Measurements from ENCODE around the gene EEA1.

The EEA1 gene

DNA sequence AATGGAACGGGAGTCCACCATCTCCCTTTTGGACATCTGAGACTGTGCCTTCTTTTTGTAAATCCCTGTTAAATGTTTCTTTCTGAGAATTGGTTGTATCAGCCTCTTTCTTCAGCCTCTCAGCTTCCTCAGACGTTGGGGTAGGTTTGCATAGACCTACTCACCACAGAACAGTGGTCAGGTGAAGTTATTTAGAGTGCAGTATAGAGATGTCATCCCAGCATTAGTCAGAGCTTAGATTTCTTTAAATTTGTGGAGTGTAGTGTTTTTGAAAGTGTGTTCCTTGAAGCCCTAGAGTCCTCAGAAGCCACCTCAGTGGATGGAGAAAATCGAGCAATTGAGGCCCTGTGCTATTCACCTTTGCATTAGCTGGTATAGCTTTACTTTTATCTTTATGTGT lies 8.9 kb upstream of the EEA1 start:
- H3K27ac ChIP-seq (ENCODE audit: low read depth, low read length): no peak overlapping the region
- no peak overlapping the region for H3K9ac ChIP-seq (ENCODE audit: low read length)
- H3K27me3 ChIP-seq (ENCODE audit: control insufficient read depth, insufficient read depth, low read length): no peaks in the 10 kb centered on the region
- peaks cover 20% of the 10 kb centered on the region for H3K4me1 ChIP-seq (ENCODE audit: control insufficient read depth, insufficient read depth, low read length)
- H3K36me3 ChIP-seq (ENCODE audit: control insufficient read depth, insufficient read depth, low read length): no peaks in the 10 kb centered on the region
- H3K9me3 ChIP-seq (ENCODE audit: control insufficient read depth, insufficient read depth, low read depth, low read length): no peaks in the 10 kb centered on the region
- H3K4me3 ChIP-seq (ENCODE audit: low read depth, low read length): no peak overlapping the region

DNA sequence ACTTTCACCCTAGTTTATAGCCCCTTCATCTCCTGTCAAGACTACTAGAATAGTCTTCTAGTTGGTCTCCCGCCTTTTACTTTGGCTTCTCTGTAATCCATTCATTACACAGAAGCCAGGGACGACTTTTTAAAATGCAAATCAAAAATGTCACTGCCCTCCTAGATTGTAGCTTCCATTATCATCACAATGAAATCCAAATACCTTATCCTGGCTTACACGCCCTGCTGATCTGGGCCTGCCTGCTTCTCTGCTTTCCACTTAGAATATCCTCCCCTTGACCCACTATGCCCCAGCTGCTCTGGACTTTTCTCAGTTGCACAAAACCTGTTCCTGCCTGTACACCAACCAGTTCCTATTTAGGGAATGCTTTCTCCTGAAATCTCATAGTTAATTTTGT lies 4.5 kb upstream of the EEA1 start:
- peak overlapping the region; percentile 33 for H3K4me3 ChIP-seq (ENCODE audit: low read depth, low read length)
- H3K27me3 ChIP-seq (ENCODE audit: control insufficient read depth, insufficient read depth, low read length): no peaks in the 10 kb centered on the region
- H3K36me3 ChIP-seq (ENCODE audit: control insufficient read depth, insufficient read depth, low read length): no peaks in the 10 kb centered on the region
- H3K27ac ChIP-seq (ENCODE audit: low read depth, low read length): no peak overlapping the region
- no peak overlapping the region for H3K9ac ChIP-seq (ENCODE audit: low read length)
- peaks cover 34% of the 10 kb centered on the region for H3K4me1 ChIP-seq (ENCODE audit: control insufficient read depth, insufficient read depth, low read length)
- no peaks in the 10 kb centered on the region for H3K9me3 ChIP-seq (ENCODE audit: control insufficient read depth, insufficient read depth, low read depth, low read length)

DNA sequence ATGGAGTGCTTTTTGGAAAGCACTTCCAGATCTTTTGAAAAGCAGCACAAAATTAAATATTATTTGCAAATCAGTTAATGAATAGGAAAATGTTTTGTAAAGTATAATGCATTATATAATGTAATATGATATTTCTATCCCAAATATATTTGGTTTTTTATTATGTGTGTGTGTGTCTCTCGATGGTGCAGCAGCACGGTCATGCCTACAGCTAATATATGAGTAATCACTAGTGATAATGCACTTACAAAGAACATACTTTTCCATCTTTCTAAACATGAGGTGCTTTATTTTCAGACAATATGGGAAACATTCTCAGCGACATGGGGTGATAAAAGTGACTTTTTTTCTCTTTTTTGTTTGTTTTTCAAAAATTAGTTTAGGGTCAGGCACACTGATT lies 1.3 kb upstream of the EEA1 start:
- no peak overlapping the region for H3K27ac ChIP-seq (ENCODE audit: low read depth, low read length)
- no peak overlapping the region for H3K9ac ChIP-seq (ENCODE audit: low read length)
- H3K9me3 ChIP-seq (ENCODE audit: control insufficient read depth, insufficient read depth, low read depth, low read length): no peaks in the 10 kb centered on the region
- H3K27me3 ChIP-seq (ENCODE audit: control insufficient read depth, insufficient read depth, low read length): no peaks in the 10 kb centered on the region
- peaks cover 48% of the 10 kb centered on the region for H3K4me1 ChIP-seq (ENCODE audit: control insufficient read depth, insufficient read depth, low read length)
- no peaks in the 10 kb centered on the region for H3K36me3 ChIP-seq (ENCODE audit: control insufficient read depth, insufficient read depth, low read length)
- peak overlapping the region; percentile 60 for H3K4me3 ChIP-seq (ENCODE audit: low read depth, low read length)

DNA sequence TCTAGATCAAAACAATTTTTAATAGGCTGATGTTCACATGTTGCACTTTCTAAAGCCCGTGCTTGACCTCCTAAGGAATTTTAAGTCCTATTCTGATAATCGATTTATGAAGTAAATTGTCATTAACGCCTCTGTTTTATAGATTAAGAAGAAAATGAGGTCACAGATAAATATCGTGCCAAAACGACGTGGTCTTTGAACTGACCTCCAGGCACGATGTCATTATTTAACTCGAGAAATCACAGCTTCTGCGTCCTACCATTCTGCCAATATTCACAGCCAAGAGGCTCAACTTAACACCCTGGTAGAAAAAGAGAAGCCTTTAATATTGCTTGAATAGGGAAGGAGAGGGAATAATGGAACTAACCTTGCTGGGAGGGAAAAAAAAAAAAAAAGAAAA lies 888 bp upstream of the EEA1 start:
- no peaks in the 10 kb centered on the region for H3K27me3 ChIP-seq (ENCODE audit: control insufficient read depth, insufficient read depth, low read length)
- no peaks in the 10 kb centered on the region for H3K36me3 ChIP-seq (ENCODE audit: control insufficient read depth, insufficient read depth, low read length)
- peak overlapping the region; percentile 65 for H3K9ac ChIP-seq (ENCODE audit: low read length)
- peak overlapping the region; percentile 60 for H3K4me3 ChIP-seq (ENCODE audit: low read depth, low read length)
- H3K9me3 ChIP-seq (ENCODE audit: control insufficient read depth, insufficient read depth, low read depth, low read length): no peaks in the 10 kb centered on the region
- H3K27ac ChIP-seq (ENCODE audit: low read depth, low read length): peak overlapping the region; percentile 19; the same call in 1 of the 2 replicates
- peaks cover 44% of the 10 kb centered on the region for H3K4me1 ChIP-seq (ENCODE audit: control insufficient read depth, insufficient read depth, low read length)

DNA sequence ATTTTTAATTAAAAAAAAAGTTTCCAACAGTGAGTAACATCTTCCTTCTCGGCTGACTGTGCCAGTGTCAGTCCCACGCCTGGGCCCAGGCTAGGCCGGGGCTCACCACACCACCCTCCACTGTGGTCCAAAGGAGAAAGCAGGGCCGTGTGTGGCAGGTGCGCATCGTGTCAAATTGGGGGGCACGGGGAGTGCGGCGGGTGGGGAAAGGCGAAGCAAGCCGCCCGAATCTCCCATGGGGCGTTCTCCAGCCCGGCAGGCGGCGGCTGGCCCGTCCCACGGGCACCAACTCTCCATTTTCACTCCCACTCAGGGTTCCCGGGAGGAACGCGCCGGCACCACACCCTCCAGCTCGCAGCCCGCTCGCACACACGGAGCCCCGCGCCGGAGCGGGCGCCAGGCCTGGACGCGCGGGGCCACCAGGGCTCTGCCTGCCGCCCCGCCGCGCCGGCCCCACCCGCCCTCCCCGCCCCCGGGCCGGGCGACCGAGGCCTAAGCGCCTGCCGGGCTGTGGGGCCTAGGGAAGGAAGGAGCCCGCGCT lies 604 bp downstream of the EEA1 start:
- Histone ChIP-seq H3K36me3 (ENCODE audit: control insufficient read depth, insufficient read depth, low read length) (no peaks in the 10 kb centered on the region), H3K4me1 (ENCODE audit: control insufficient read depth, insufficient read depth, low read length) (peaks cover 33% of the 10 kb centered on the region), H3K4me3 (ENCODE audit: low read depth, low read length) (peak overlapping the region; percentile 78), H3K27ac (ENCODE audit: low read depth, low read length) (peak overlapping the region; percentile 72; the same call in 1 of the 2 replicates), H3K9me3 (ENCODE audit: control insufficient read depth, insufficient read depth, low read depth, low read length) (no peaks in the 10 kb centered on the region), H3K9ac (ENCODE audit: low read length) (peak overlapping the region; percentile 82), H3K27me3 (ENCODE audit: control insufficient read depth, insufficient read depth, low read length) (no peaks in the 10 kb centered on the region)

DNA sequence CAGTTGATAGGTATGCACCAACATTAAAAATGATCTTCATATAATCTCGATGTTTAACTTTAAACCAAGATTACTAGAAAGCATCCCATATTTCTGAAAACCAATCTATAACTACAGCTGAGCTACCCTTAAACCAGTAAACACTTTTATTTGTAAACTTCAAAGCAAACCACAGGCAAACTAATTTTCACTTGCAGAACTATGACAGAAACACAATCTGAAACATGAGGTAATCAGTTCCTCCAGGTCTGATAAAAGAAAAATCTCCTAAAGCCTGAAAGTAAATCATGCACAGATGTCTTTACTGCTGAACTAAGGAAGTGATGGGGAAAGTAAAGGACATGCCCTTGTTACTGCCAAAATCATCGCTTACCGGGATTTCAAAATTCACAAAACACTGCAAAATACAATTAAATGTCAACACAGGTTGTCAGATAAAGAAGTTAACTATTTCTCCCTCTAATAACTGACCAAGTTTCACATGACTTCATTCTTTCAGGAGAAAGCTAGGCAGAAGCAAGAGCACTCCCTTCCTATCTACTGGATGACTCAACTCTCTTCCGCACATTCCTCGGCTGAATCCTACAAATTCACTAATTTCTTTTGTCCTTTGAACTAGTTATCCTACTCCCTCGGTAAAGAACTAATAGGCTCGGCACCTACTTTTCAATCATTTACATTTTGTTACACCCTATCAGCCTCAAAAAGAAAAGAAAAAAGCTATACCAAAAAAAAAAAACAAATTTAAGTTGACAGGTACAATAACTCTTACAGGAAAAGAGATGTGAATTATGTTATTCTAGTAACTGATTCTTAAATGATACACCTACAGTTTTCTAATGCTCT lies 1.4 kb downstream of the EEA1 start:
- Histone ChIP-seq H3K27ac (ENCODE audit: low read depth, low read length) (no peak overlapping the region), H3K27me3 (ENCODE audit: control insufficient read depth, insufficient read depth, low read length) (no peaks in the 10 kb centered on the region), H3K4me1 (ENCODE audit: control insufficient read depth, insufficient read depth, low read length) (peaks cover 28% of the 10 kb centered on the region), H3K36me3 (ENCODE audit: control insufficient read depth, insufficient read depth, low read length) (no peaks in the 10 kb centered on the region), H3K4me3 (ENCODE audit: low read depth, low read length) (peak overlapping the region; percentile 78), H3K9ac (ENCODE audit: low read length) (peak overlapping the region; percentile 80), H3K9me3 (ENCODE audit: control insufficient read depth, insufficient read depth, low read depth, low read length) (no peaks in the 10 kb centered on the region)

DNA sequence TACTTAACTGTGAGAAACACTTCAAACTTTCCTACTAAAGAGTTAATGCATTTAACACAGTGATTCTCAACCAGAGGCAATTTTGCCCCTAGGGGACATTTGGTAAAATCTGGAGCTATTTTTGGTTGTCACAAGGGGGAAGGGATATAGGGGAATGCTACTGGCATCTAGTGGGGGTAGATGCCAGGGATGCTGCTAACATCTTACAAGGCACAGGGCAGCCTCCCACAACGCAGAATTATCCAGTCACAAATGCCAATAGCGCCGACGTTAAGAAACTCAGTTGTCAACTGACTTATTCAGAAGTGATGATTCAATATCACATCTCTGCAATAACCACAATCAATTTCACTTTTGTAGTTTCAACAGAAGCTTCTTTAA lies 2.0 kb downstream of the EEA1 start:
- no peaks in the 10 kb centered on the region for H3K27me3 ChIP-seq (ENCODE audit: control insufficient read depth, insufficient read depth, low read length)
- no peaks in the 10 kb centered on the region for H3K9me3 ChIP-seq (ENCODE audit: control insufficient read depth, insufficient read depth, low read depth, low read length)
- H3K27ac ChIP-seq (ENCODE audit: low read depth, low read length): no peak overlapping the region
- peaks cover 24% of the 10 kb centered on the region for H3K4me1 ChIP-seq (ENCODE audit: control insufficient read depth, insufficient read depth, low read length)
- peak overlapping the region; percentile 78 for H3K4me3 ChIP-seq (ENCODE audit: low read depth, low read length)
- H3K9ac ChIP-seq (ENCODE audit: low read length): peak overlapping the region; percentile 14
- no peaks in the 10 kb centered on the region for H3K36me3 ChIP-seq (ENCODE audit: control insufficient read depth, insufficient read depth, low read length)

DNA sequence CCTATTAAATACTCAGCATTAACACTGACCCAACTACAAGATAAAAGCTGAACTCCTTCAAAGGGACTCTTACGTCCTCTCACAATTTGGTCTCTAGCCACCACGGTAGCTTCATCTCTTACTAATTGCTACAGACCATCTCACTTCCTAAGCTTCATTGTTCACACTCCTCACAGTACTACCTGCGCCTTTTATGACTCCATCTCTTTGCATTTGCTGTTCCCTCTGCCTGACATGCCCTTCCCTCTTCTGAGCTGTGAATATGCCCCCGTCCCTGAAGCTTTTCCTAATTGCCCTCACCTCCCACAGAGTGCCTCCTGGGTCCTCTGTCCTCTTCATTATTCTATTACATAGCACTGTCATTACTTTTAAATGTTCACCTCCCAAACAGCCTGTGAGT lies 2.5 kb downstream of the EEA1 start:
- no peak overlapping the region for H3K9ac ChIP-seq (ENCODE audit: low read length)

DNA sequence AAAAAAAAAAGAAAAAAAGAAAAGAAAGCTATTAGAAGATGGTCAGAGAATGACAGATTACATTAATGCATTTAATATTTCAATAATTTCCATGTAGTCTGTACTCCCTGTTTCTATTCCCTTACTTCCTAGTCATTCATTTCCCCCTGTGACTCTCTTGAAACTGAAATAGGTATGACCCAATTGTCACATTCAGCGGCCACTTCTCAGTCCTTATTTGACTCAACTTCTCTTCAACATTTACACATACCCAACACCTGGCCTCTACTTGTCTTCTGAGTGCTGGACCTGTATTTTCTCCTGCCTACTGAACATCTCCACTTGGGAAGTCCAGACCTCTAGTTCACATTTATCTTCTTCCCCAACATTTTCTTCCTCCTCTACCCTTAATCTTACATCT lies 7.2 kb downstream of the EEA1 start:
- H3K9ac ChIP-seq (ENCODE audit: low read length): no peak overlapping the region
- H3K4me3 ChIP-seq (ENCODE audit: low read depth, low read length): no peak overlapping the region
- no peaks in the 10 kb centered on the region for H3K36me3 ChIP-seq (ENCODE audit: control insufficient read depth, insufficient read depth, low read length)
- H3K4me1 ChIP-seq (ENCODE audit: control insufficient read depth, insufficient read depth, low read length): peaks cover 5% of the 10 kb centered on the region
- H3K27me3 ChIP-seq (ENCODE audit: control insufficient read depth, insufficient read depth, low read length): no peaks in the 10 kb centered on the region
- H3K9me3 ChIP-seq (ENCODE audit: control insufficient read depth, insufficient read depth, low read depth, low read length): no peaks in the 10 kb centered on the region
- no peak overlapping the region for H3K27ac ChIP-seq (ENCODE audit: low read depth, low read length)

More for the DNA sequence above, 2.5 kb downstream of the EEA1 start:
- Histone ChIP-seq H3K4me3 (ENCODE audit: low read depth, low read length) (peak overlapping the region; percentile 7; the same call in 1 of the 2 replicates), H3K4me1 (ENCODE audit: control insufficient read depth, insufficient read depth, low read length) (peaks cover 24% of the 10 kb centered on the region), H3K9me3 (ENCODE audit: control insufficient read depth, insufficient read depth, low read depth, low read length) (no peaks in the 10 kb centered on the region), H3K27me3 (ENCODE audit: control insufficient read depth, insufficient read depth, low read length) (no peaks in the 10 kb centered on the region), H3K36me3 (ENCODE audit: control insufficient read depth, insufficient read depth, low read length) (no peaks in the 10 kb centered on the region), H3K27ac (ENCODE audit: low read depth, low read length) (no peak overlapping the region)

DNA sequence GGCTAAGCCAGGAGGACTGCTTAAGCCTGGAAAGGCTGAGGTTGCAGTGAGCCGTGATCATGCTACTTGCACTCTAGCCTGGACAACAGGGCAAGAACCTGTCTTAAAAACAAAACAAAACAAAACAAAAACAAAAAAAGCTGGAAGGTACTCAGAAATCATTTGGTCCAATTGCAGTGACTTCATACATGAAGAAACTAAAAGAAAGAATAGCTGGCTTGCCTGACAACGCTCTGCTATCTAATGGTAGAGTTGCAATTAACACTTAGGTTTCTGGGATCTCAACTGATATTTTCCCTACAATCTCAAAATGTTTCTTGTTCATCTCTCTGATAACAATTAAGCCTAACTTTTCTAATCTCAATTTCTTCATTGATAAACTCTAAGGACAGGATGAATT lies 13.7 kb downstream of the EEA1 start:
- Histone ChIP-seq H3K27me3 (ENCODE audit: control insufficient read depth, insufficient read depth, low read length) (no peaks in the 10 kb centered on the region), H3K4me3 (ENCODE audit: low read depth, low read length) (no peak overlapping the region), H3K36me3 (ENCODE audit: control insufficient read depth, insufficient read depth, low read length) (no peaks in the 10 kb centered on the region), H3K4me1 (ENCODE audit: control insufficient read depth, insufficient read depth, low read length) (no peaks in the 10 kb centered on the region), H3K9ac (ENCODE audit: low read length) (no peak overlapping the region), H3K27ac (ENCODE audit: low read depth, low read length) (no peak overlapping the region), H3K9me3 (ENCODE audit: control insufficient read depth, insufficient read depth, low read depth, low read length) (no peaks in the 10 kb centered on the region)

DNA sequence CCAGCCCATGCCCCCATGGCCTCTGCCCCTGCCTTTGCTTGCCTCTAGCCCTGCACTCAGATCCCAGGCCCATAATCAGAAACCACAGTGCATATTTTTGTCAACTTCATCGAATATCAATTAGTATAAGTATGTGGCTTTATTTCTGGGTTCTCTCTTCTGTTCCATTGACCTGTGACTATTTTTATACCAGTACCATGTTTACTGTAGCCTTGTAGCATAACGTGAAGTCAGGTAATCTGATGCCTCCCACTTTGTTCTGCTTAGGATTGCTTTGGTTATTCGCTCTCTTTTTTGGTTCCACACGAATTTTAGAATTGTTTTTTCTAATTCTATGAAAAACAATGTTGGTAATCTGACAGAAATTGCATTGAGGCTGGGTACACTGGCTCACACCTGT lies 14.9 kb downstream of the EEA1 start:
- Histone ChIP-seq H3K27ac (ENCODE audit: low read depth, low read length) (no peak overlapping the region), H3K9me3 (ENCODE audit: control insufficient read depth, insufficient read depth, low read depth, low read length) (peaks cover 7% of the 10 kb centered on the region; the same call in 1 of the 2 replicates), H3K27me3 (ENCODE audit: control insufficient read depth, insufficient read depth, low read length) (no peaks in the 10 kb centered on the region), H3K36me3 (ENCODE audit: control insufficient read depth, insufficient read depth, low read length) (no peaks in the 10 kb centered on the region), H3K9ac (ENCODE audit: low read length) (no peak overlapping the region), H3K4me1 (ENCODE audit: control insufficient read depth, insufficient read depth, low read length) (no peaks in the 10 kb centered on the region), H3K4me3 (ENCODE audit: low read depth, low read length) (no peak overlapping the region)
